ENCODE data around the gene NUDT21. TPM values are rescaled to one million over a fixed set of nuclear protein-coding genes. Genes with fewer than 3 reads are reported as not detected.

The NUDT21 gene
- total RNA-seq, 1 donor from 2014 or later = 126 TPM

DNA sequence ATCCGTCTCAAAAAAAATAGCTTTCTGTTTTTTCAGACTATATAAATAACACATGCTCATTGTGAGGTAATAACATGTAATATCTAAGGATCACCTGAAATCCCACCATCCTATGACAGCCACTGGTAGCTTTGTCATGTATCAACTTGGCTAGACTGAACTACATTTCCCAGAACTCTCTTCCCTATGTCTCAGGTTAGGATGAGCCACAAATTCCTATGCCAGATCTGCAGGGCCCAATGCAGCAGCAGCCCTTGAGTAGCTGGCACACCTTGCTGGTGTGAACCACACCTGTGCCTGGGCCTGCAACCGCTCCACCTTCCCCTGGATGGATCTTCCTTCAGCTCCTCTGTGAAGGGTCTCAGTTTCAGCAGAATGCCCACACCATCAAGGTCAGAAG is 28.3 kb upstream of the NUDT21 start:
- H3K27ac Mint-ChIP-seq (ENCODE audit: unreplicated experiment) = no peak overlapping the region
- TF ChIP-seq, protein P1, sequence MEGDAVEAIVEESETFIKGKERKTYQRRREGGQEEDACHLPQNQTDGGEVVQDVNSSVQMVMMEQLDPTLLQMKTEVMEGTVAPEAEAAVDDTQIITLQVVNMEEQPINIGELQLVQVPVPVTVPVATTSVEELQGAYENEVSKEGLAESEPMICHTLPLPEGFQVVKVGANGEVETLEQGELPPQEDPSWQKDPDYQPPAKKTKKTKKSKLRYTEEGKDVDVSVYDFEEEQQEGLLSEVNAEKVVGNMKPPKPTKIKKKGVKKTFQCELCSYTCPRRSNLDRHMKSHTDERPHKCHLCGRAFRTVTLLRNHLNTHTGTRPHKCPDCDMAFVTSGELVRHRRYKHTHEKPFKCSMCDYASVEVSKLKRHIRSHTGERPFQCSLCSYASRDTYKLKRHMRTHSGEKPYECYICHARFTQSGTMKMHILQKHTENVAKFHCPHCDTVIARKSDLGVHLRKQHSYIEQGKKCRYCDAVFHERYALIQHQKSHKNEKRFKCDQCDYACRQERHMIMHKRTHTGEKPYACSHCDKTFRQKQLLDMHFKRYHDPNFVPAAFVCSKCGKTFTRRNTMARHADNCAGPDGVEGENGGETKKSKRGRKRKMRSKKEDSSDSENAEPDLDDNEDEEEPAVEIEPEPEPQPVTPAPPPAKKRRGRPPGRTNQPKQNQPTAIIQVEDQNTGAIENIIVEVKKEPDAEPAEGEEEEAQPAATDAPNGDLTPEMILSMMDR (IDR thresholded peaks at IDR 0.05; ENCODE audit: unreplicated experiment) = no peak

GRCh38 chr16:56478281-56479049 is 27.3 kb upstream of the NUDT21 start:
- H3K4me3 Mint-ChIP-seq (ENCODE audit: unreplicated experiment) = no peak overlapping the region
- H3K9me3 Mint-ChIP-seq (ENCODE audit: unreplicated experiment) = no peaks in the 10 kb centered on the region
- H3K27me3 Mint-ChIP-seq (ENCODE audit: unreplicated experiment) = peaks cover 1% of the 10 kb centered on the region
- peaks cover 20% of the 10 kb centered on the region for H3K36me3 Mint-ChIP-seq (ENCODE audit: low read depth, unreplicated experiment)
- no peak for DNase-seq (ENCODE audit: low spot score)
- no peaks in the 10 kb centered on the region for H3K4me1 Mint-ChIP-seq (ENCODE audit: unreplicated experiment)
- TF ChIP-seq, protein P1 (IDR thresholded peaks at IDR 0.05; ENCODE audit: unreplicated experiment) = no peak
- H3K27ac Mint-ChIP-seq (ENCODE audit: unreplicated experiment) = no peak overlapping the region

More for the DNA sequence above, 28.3 kb upstream of the NUDT21 start:
- H3K9me3 Mint-ChIP-seq (ENCODE audit: unreplicated experiment) = no peaks in the 10 kb centered on the region
- no peak for DNase-seq (ENCODE audit: low spot score)
- peaks cover 20% of the 10 kb centered on the region for H3K36me3 Mint-ChIP-seq (ENCODE audit: low read depth, unreplicated experiment)
- no peak overlapping the region for H3K4me3 Mint-ChIP-seq (ENCODE audit: unreplicated experiment)
- H3K4me1 Mint-ChIP-seq (ENCODE audit: unreplicated experiment) = no peaks in the 10 kb centered on the region
- H3K27me3 Mint-ChIP-seq (ENCODE audit: unreplicated experiment) = peaks cover 1% of the 10 kb centered on the region

GRCh38 chr16:56477096-56477878 is 26.2 kb upstream of the NUDT21 start:
- TF ChIP-seq, protein P1 (IDR thresholded peaks at IDR 0.05; ENCODE audit: unreplicated experiment) = no peak
- H3K27ac Mint-ChIP-seq (ENCODE audit: unreplicated experiment) = no peak overlapping the region
- H3K9me3 Mint-ChIP-seq (ENCODE audit: unreplicated experiment) = no peaks in the 10 kb centered on the region
- peaks cover 1% of the 10 kb centered on the region for H3K27me3 Mint-ChIP-seq (ENCODE audit: unreplicated experiment)
- DNase-seq (ENCODE audit: low spot score) = no peak
- H3K36me3 Mint-ChIP-seq (ENCODE audit: low read depth, unreplicated experiment) = peaks cover 20% of the 10 kb centered on the region
- H3K4me1 Mint-ChIP-seq (ENCODE audit: unreplicated experiment) = no peaks in the 10 kb centered on the region
- no peak overlapping the region for H3K4me3 Mint-ChIP-seq (ENCODE audit: unreplicated experiment)

DNA sequence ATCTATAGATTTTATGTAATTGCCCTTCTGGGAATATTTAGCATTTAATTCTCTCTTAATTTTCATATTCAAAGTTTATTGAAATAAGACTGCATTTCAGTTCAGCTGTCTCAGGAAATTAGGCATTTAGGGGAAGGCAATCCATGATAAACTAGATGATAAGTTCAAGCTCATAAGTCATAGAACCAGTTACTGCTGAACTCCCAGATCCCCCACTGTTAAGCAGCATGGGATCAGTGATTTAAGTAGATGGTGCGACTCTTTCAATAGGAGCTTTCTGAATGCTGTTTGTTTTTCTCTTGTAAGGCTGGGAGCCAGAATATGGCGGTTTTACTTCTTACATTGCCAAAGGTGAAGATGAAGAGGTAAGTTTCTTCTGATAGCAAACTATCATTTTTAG is 24.1 kb upstream of the NUDT21 start:
- H3K27me3 Mint-ChIP-seq (ENCODE audit: unreplicated experiment) = peaks cover 1% of the 10 kb centered on the region
- no peak overlapping the region for H3K4me3 Mint-ChIP-seq (ENCODE audit: unreplicated experiment)
- H3K27ac Mint-ChIP-seq (ENCODE audit: unreplicated experiment) = no peak overlapping the region
- H3K9me3 Mint-ChIP-seq (ENCODE audit: unreplicated experiment) = no peaks in the 10 kb centered on the region
- peaks cover 28% of the 10 kb centered on the region for H3K36me3 Mint-ChIP-seq (ENCODE audit: low read depth, unreplicated experiment)
- TF ChIP-seq, protein P1 (IDR thresholded peaks at IDR 0.05; ENCODE audit: unreplicated experiment) = no peak
- DNase-seq (ENCODE audit: low spot score) = no peak
- no peaks in the 10 kb centered on the region for H3K4me1 Mint-ChIP-seq (ENCODE audit: unreplicated experiment)

- DNase-seq (ENCODE audit: low spot score) = no peak
- Mint-ChIP-seq H3K27me3 (ENCODE audit: unreplicated experiment) (peaks cover 1% of the 10 kb centered on the region), H3K4me3 (ENCODE audit: unreplicated experiment) (peak overlapping the region; percentile 35), H3K9me3 (ENCODE audit: unreplicated experiment) (no peaks in the 10 kb centered on the region), H3K36me3 (ENCODE audit: low read depth, unreplicated experiment) (peaks cover 36% of the 10 kb centered on the region), H3K27ac (ENCODE audit: unreplicated experiment) (no peak overlapping the region), H3K4me1 (ENCODE audit: unreplicated experiment) (no peaks in the 10 kb centered on the region)
- TF ChIP-seq, protein P1 (IDR thresholded peaks at IDR 0.05; ENCODE audit: unreplicated experiment) = no peak
These were observed 19.5 kb upstream of the NUDT21 start for GRCh38 chr16:56470666-56471065.
